ENCODE measurements around the gene ABHD16B.

Gene ABHD16B

DNA sequence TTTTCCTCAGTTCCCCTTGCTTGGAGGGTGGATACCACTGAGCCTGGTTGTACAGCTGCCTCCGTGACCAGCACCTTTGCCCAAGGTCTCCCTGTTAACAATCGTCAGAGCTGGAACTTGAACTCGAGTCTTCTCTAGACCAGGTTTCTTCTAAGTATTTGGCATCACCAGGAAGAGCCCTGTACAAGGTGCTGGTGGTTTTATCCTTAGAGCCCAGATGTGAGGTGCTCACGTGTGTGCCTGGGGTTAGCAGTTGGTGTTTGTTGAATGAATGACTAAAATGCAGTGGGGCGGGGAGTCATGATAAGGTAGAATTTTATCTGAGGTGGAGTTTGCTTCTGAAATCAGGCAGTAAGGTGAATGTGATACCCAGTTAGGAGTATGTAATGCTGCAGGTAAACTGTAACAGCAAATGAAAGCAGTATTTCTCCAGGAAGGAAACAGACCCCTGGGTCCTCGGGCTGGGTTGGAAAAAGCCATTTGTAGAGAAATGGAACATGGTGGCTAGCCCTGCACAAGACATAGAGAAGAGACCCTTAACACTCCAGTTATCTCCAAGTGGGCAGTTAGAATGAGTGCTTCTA, 36.8 kb downstream of the ABHD16B start:
- no peak for DNase-seq

DNA sequence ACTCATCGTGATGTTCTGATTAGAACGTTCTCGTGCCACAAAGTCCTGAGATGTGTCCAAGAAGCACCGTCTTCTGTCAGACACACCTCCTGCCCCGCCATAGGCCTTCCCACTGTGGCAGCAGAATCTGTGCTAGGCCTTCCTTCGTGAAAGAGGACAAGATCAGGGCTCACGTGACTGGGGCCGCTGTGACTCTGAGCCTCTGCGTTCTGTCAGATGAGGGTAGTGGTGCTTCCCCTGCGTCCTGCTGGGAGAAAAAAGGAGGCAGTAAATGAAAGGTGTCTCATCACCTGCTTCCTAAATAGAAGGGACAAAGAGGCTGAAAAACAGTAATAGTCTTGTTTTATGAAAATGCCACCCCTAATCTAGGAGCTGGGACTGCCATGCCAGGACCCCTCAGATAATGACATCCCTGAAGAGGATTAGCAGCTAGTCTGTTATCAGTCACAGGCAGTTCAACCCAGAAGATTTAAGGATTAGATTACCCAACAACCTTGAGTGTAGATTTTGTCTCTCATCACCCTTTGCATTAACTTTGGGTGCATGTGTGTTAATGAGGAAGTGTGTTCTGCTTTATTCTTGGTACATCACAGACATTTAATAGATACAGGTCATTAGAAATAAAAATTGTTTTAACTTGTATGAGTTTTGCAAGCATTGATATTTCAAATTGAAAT, 37.7 kb downstream of the ABHD16B start:
- DNase-seq: no peak

DNA sequence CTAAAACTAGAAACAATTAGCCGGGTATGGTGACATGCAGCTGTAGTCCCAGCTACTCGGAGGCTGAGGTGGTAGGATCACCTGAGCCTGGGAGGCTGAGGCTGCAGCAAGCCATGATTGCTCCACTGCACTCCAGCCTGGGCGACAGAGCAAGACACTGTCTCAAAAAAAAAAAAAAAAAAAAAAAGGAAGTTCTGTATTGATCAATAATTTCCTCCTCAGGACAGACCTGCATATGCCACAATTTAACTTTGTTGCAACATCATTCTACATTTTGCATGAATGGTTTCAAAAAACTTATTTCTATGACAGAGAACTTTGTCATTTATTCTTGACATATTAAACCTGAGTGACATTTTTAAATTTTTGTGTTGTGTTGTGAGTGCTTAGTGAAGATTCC, 39.1 kb downstream of the ABHD16B start:
- DNase-seq: no peak

DNA sequence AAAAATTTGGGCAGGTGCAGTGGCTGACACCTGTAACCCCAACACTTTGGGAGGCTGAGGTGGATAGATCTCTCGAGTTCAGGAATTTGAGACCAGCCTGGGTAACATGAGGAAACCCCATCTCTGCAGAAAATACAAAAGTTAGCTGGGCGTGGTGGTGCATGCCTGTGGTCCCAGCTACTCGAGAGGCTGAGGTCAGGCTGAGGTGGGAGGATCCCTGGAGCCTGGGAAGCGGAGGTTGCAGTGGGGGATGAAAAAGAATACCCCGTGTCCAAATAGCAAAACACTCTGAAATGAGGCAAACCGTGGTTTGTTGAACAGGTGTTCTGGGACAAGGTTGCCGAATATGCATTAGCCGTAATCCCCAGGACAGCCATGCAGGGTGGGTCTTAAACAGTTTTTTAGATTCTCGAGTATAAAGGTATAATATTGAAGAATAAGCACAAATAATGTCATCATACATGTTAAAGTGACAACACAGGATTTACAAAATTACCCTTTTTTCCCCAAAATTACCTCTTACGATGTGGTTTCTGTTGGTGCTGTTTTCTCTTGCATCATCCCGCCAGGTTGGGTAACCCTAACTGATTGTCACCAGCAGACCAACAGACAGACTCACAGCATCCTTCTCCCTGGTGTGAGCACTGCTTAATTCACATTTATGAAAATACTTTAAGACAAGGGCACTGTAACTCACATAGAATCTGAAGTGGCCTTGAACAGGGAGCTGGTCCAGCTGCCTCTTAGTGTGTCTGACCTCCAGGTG, 42.7 kb downstream of the ABHD16B start:
- no peak for DNase-seq

DNA sequence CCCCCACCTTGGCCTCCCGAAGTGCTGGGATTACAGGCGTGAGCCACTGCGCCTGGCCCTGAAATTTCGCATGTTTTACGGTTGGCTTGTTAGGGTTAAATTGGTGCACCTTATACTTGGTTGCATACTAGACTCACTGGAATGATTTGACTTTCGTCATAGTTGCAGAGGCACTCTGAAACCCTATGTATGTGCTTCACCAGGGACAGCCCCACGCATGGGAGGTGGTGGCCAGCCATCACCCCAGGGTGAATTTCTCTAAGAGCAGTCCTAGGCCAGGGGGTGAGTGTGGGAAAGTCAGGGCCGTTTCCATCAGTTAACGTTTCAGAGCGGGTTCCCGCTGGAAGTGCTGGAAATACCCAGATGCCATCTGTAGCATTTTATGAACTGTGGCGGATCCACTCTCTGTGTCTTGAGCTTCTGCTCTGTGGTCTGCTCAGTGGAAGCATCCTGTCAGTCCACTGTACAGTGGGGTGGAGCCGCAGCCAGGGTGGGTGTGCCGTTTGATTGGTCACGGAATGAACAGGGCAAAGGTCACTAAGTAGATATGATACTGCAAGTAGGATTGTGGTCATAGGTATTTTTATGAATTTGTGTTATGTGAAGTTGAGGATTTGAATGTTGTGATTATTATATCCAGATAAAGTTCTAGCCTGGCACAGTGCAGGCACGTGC, 46.8 kb downstream of the ABHD16B start:
- DNase-seq: no peak

DNA sequence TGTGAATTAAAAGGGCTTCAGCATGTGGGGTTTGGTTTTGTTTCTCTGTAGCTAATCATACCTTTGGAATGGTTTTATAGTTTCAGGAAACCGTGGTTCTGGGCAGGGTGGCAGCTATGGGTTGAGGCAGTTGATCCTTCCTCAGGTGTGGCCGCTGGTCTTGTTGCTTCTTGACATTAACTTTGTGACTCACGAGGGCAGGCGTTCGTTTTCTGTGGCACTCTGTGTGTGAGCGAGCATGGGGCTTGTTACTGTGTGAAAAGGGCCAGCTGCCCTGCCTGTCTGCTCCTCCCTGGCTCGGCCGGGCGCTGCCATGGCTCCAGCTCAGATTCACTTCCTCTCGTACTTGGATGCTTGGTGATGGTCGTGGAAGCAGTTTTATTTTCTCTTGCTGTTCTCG, 49.9 kb downstream of the ABHD16B start:
- DNase-seq: no peak

Data from retina (tissue), 1 donor.